HPDE6-E6E7 (cell line): Measurements from ENCODE around the gene AATK.

ENCODE experiments used
- DNase-seq: peaks from one replicate; pipeline ENCODE4 v3.0.0; 2011; ENCODE audit warnings: missing footprints; ENCODE audit errors: extremely low spot score

AATK gene

GRCh38 chr17:81143717-81144422 is 22.2 kb downstream of the AATK start:
- no peak for DNase-seq

GRCh38 chr17:81143200-81143527 is 22.9 kb downstream of the AATK start:
- no peak for DNase-seq

GRCh38 chr17:81142301-81143199 is 23.5 kb downstream of the AATK start:
- DNase-seq = peak; percentile 58

DNA sequence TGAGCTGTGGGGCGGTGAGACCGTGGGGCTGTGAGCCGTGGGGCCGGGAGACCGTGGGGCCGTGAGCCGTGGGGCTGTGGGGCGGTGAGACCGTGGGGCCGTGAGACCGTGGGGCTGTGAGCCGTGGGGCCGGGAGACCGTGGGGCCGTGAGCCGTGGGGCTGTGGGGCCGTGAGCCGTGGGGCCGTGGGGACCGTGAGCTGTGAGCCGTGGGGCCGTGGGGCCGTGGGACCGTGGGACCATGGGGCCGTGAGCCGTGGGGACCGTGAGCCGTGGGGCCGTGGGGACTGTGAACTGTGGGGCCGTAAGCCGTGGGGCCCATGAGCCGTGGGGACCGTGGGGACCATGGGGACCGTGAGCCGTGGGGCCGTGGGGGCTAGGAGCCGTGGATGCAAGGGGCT is 25.3 kb downstream of the AATK start:
- no peak for DNase-seq

GRCh38 chr17:81140018-81140417 is 26.0 kb downstream of the AATK start:
- no peak for DNase-seq

GRCh38 chr17:81139428-81139827 is 26.6 kb downstream of the AATK start:
- DNase-seq = no peak

DNA sequence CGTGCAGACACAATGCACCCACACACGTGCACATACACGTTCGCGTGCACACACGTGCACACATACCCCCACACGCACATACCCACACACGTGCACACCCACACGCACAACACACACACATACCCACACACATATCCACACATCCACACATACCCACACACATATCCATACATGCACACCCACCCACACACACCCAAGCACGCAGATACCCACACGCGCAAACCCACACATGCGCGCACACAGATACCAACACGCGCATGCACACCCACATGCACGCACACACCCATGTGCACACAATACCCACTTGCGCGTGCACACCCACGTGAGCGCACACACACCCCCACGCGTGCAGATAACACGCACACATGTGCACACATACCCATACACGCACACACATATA is 27.5 kb downstream of the AATK start:
- no peak for DNase-seq

DNA sequence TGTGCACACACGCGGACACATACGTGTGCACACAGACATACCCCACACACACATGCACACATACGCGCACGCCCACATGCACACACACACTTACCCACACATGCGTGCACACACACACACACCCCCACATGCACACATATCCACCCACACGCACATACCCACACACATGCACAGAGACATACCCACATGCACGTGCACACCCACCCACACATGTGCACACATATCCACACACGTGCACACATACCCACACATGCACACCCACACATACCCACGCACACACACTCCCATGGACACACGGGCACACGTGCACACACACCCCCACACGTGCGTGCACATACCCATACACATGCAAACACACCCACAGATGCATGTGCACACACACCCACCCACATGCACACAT is 27.9 kb downstream of the AATK start:
- DNase-seq = no peak

- no peak for DNase-seq
These were observed 28.8 kb downstream of the AATK start for GRCh38 chr17:81137248-81137647.

- no peak for DNase-seq
These were observed 29.7 kb downstream of the AATK start for GRCh38 chr17:81136366-81136765.

GRCh38 chr17:81135505-81136278 is 30.3 kb downstream of the AATK start:
- no peak for DNase-seq

- no peak for DNase-seq
These were observed 31.8 kb downstream of the AATK start for GRCh38 chr17:81134064-81134781.

GRCh38 chr17:81132770-81133723 is 33.0 kb downstream of the AATK start:
- DNase-seq = no peak

DNA sequence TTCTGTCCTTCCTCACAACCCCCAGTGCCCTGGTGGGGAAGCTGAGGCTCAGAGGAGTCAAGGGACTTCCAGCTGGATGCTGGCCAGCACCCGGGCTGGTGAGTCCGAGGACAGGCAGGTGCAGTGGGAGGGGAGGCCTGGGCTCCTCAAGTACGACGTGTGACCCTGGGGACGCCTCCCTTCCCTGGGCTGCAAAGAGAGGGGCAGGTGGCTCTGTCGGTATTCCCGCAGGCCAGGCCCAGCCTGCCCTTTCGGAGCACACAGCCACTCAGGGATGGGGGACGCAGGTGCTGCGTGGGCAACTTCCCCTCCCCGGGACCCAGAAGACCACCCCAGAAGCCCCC is 33.9 kb downstream of the AATK start:
- DNase-seq = no peak

- no peak for DNase-seq
These were observed 34.4 kb downstream of the AATK start for GRCh38 chr17:81131486-81132196.

GRCh38 chr17:81130385-81131361 is 35.3 kb downstream of the AATK start:
- DNase-seq = no peak

GRCh38 chr17:81129711-81130367 is 36.2 kb downstream of the AATK start:
- no peak for DNase-seq

- DNase-seq = no peak
These were observed 36.7 kb downstream of the AATK start for GRCh38 chr17:81129289-81129688.
